B cell (primary cell): ENCODE results near the gene PIK3AP1. TPM values are rescaled to one million over a fixed set of nuclear protein-coding genes. Genes with fewer than 3 reads are reported as not detected.

Experiments used
- polyA plus RNA-seq: library from polyadenylated mRNA; depleted of rRNA; stranded (reverse); fragments of >200 nt; gene quantifications from 2 replicates; pipeline ENCODE4 v1.2.3, GENCODE V29; 2012
- small RNA-seq: library from RNA; depleted of rRNA; stranded (forward); fragments of <200 nt; gene quantifications from one replicate; pipeline ENCODE3, GENCODE V24; 2012; ENCODE audit warnings: low replicate concordance, low read depth; ENCODE audit not compliant: insufficient read length
- total RNA-seq, 2 donors: library from RNA; stranded (reverse); fragments of 120-200 nt in 1 of 2; gene quantifications; 1 replicate in 1 of 2; 2 replicates in 1 of 2; pipeline versions ENCODE4 v1.2.3 to v1.2.4, GENCODE V29; 2013 to 2022

Gene PIK3AP1
- total and polyA plus RNA-seq, 2 donors (not counting 1 experiment from before 2014, with no cell fraction given) = 125 to 130 TPM

Small RNA genes lying within 50 kb of the gene (small RNA-seq; reads per million reads assigned to genes)
- gene RNA5SP324 = not detected
- not detected for gene RNU6-1274P

Other genes with a start within 250 kb of the PIK3AP1 start
- 0.47 and 0.51 TPM in 2 replicates for gene TLL2, start 206.6 kb downstream of the PIK3AP1 start, total RNA-seq
- gene TLL2, start 206.6 kb downstream of the PIK3AP1 start, polyA plus RNA-seq = 0.13 and 0.26 TPM in 2 replicates
- 62.8 and 63.4 TPM in 2 replicates for gene TM9SF3, start 133.5 kb downstream of the PIK3AP1 start, total RNA-seq
- gene TM9SF3, start 133.5 kb downstream of the PIK3AP1 start, polyA plus RNA-seq = 6.9 and 19.9 TPM in 2 replicates
- 70.0 and 79.8 TPM in 2 replicates for gene LCOR, start 111.8 kb upstream of the PIK3AP1 start, total RNA-seq
- gene LCOR, start 111.8 kb upstream of the PIK3AP1 start, polyA plus RNA-seq = 5.1 and 10.8 TPM in 2 replicates